ENCODE results near the gene PLPP1. TPM values are rescaled to one million over a fixed set of nuclear protein-coding genes. Genes with fewer than 3 reads are reported as not detected.

The PLPP1 gene
- total RNA-seq, 1 experiment from 2014 or later = 10.5 TPM

DNA sequence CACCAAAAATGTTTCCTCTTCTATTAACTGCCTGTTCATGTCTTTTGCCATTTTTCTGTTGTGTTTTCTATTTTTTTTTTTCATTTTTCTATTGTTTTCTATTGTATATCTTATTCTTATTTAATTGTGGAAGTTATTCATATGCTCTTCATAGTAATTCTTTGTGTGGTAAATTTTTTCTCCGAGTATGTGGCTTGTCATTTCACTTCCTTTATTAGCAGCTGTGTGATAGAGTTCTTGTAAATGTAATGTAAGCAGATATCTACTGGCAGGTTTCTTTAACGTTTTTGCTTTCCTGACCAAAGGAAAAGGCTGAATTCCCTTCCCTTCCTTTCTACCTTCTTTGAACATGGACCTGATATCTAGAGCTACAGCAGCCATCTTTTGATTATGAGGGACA lies 5.8 kb upstream of the PLPP1 start:
- intact Hi-C loops (cut with micrococcal nuclease) = no loop called here
- no peaks in the 10 kb centered on the region for H3K79me2 ChIP-seq (ENCODE audit: insufficient read depth, low read length)
- H3K9me2 ChIP-seq (ENCODE audit: insufficient read depth) = no peaks in the 10 kb centered on the region
- H3K9ac ChIP-seq (ENCODE audit: low read length) = no peak overlapping the region
- CTCF ChIA-PET = no interaction called here
- H3K4me3 ChIP-seq (replicated peaks in 1 of 2; ENCODE audit: low read depth in 1 of 2, low read length in 2 of 2) = no peak overlapping the region
- no peaks in the 10 kb centered on the region for H3K9me3 ChIP-seq (ENCODE audit: control insufficient read depth in 1 of 2, insufficient read depth in 1 of 2, low read depth in 1 of 2, low read length in 2 of 2)
- ATAC-seq (no peak), DNase-seq (ENCODE audit: low read depth, low spot score) (no peak)
- no peaks in the 10 kb centered on the region for H3K27me3 ChIP-seq (ENCODE audit: insufficient read depth, low read length)
- H3K27ac ChIP-seq (ENCODE audit: low read depth, low read length) = no peak overlapping the region
- no peaks in the 10 kb centered on the region for H4K20me1 ChIP-seq (ENCODE audit: insufficient read depth)
- peak overlapping the region; percentile 16 for H2AFZ ChIP-seq (ENCODE audit: low read depth, low read length, poor library complexity, severe bottlenecking)
- H3K4me2 ChIP-seq (ENCODE audit: low read length) = no peak overlapping the region
- TF ChIP-seq RAD21 (IDR thresholded peaks at IDR 0.05; ENCODE audit: low read depth) = no peak
- no peak for TF ChIP-seq SP1 (IDR thresholded peaks at IDR 0.05; ENCODE audit: low read depth)
- no peak for TF ChIP-seq SIN3A (IDR thresholded peaks at IDR 0.05; ENCODE audit: low read depth)
- TF ChIP-seq YY1 (IDR thresholded peaks at IDR 0.05; ENCODE audit: extremely low read depth, insufficient replicate concordance, low read depth, low read length) = no peak
- TF ChIP-seq, protein P1, sequence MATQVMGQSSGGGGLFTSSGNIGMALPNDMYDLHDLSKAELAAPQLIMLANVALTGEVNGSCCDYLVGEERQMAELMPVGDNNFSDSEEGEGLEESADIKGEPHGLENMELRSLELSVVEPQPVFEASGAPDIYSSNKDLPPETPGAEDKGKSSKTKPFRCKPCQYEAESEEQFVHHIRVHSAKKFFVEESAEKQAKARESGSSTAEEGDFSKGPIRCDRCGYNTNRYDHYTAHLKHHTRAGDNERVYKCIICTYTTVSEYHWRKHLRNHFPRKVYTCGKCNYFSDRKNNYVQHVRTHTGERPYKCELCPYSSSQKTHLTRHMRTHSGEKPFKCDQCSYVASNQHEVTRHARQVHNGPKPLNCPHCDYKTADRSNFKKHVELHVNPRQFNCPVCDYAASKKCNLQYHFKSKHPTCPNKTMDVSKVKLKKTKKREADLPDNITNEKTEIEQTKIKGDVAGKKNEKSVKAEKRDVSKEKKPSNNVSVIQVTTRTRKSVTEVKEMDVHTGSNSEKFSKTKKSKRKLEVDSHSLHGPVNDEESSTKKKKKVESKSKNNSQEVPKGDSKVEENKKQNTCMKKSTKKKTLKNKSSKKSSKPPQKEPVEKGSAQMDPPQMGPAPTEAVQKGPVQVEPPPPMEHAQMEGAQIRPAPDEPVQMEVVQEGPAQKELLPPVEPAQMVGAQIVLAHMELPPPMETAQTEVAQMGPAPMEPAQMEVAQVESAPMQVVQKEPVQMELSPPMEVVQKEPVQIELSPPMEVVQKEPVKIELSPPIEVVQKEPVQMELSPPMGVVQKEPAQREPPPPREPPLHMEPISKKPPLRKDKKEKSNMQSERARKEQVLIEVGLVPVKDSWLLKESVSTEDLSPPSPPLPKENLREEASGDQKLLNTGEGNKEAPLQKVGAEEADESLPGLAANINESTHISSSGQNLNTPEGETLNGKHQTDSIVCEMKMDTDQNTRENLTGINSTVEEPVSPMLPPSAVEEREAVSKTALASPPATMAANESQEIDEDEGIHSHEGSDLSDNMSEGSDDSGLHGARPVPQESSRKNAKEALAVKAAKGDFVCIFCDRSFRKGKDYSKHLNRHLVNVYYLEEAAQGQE (IDR thresholded peaks at IDR 0.05; ENCODE audit: low read depth) = no peak
- TF ChIP-seq EZH2 (IDR thresholded peaks at IDR 0.05) = no peak
- no peak for TF ChIP-seq CEBPB (IDR thresholded peaks at IDR 0.05; ENCODE audit: low read depth)
- no peak for TF ChIP-seq POLR2A (IDR thresholded peaks at IDR 0.05; ENCODE audit: borderline replicate concordance, extremely low read depth, insufficient read depth, insufficient read length)
- no peak for TF ChIP-seq JUND (IDR thresholded peaks at IDR 0.05)
- POLR2A ChIA-PET = no interaction called here
- H3K36me3 ChIP-seq (ENCODE audit: control insufficient read depth in 1 of 2, insufficient read depth in 2 of 2, low read length in 2 of 2) = no peaks in the 10 kb centered on the region
- RAD21 ChIA-PET (ENCODE audit: low non-redundant PET in 1 of 2, low total read pairs in 2 of 2, uncharacterized antibody in 2 of 2, unreplicated experiment in 2 of 2) = no interaction called here
- peaks cover 4 to 5% of the 10 kb centered on the region in 2 experiments; a peak in 3 of 4 replicates for H3K4me1 ChIP-seq (ENCODE audit: control insufficient read depth in 1 of 2, insufficient read depth in 2 of 2, low read length in 2 of 2)
- no TSS peak for BruUV-seq (replicated peaks)

All from HCT116 (cell line).